HG03135 (cell line): ENCODE data around the gene FBXW5.

Experiments
- ATAC-seq: cut with Tn5 transposase; IDR thresholded peaks from one replicate; pipeline ENCODE4 v1.9.1; 2021; ENCODE audit warnings: mild to moderate bottlenecking, moderate library complexity; ENCODE audit not compliant: unreplicated experiment

The FBXW5 gene

DNA sequence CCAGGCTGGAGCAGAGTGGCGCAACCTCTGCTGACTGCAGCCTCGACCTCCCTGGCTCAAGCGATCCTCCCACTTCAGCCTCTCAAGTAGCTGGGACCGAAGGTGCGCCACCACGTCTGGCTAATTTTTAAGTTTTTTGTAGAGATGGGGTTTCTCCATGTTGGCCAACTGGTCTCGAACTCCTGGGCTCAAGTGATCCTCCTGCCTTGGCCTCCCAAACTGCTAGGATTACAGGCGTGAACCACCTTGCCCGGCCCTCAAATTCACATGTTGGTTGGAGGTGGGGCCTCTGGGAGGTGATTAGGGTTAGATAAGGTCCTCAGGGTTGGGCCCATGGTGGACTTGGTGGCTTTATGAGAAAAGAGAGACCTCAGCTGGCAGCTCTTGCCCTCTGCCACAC lies 17.6 kb upstream of the FBXW5 start:
- no peak for ATAC-seq

DNA sequence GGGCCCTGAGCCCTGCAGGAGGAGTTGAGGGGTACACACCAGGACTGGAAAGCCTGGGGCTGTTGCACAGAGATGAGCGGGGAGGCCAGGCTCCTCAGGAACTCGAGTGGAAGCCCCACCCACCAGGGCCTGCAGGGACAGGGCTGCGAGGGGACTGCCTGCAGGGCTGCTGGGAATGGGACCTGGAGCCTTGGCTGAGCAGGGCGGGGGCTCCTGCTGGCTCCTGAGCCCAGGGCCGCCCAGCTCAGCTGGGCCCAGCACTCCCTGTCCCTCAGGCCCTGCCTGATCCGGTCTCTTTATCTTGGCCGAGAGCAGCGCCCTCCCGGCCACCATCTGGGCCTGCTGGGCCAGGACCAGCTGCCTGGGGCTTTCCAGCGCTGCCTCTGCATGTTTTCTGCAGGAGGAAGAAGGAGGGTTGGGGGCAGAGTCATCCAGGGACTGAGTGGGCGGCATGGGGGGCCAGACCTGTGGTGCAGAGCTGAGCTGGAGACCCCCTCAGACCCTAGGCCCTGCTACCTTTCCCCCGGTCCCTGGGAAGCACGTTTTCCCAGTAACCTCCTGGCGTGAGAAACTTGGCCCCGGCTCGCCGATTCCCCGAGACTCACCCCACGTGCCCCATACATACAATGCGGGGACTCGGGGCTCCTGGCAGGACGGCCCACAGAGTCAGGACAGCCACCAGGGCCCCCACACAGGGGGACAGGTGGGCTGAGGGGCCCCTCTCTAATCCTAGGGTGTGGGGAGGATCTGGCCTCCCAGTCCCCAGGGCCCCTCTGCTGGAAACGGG lies 16.9 kb upstream of the FBXW5 start:
- ATAC-seq, result no peak

DNA sequence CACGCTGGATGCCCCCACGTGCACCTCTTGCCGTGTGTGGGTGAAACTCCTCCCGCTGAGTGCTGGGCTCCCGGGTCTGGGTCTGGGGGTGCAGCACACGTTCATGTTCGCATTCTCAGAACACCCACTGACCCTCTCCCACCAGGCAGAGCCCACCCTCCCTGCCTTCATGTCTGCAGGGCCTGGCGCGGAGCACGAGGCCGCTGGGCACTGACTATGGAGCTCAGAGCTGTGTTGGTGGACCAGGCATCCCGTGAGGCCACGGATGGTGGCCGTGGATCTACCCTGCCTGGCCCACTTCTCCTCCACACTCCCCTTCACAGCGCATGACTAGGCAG lies 16.4 kb upstream of the FBXW5 start:
- no peak for ATAC-seq

DNA sequence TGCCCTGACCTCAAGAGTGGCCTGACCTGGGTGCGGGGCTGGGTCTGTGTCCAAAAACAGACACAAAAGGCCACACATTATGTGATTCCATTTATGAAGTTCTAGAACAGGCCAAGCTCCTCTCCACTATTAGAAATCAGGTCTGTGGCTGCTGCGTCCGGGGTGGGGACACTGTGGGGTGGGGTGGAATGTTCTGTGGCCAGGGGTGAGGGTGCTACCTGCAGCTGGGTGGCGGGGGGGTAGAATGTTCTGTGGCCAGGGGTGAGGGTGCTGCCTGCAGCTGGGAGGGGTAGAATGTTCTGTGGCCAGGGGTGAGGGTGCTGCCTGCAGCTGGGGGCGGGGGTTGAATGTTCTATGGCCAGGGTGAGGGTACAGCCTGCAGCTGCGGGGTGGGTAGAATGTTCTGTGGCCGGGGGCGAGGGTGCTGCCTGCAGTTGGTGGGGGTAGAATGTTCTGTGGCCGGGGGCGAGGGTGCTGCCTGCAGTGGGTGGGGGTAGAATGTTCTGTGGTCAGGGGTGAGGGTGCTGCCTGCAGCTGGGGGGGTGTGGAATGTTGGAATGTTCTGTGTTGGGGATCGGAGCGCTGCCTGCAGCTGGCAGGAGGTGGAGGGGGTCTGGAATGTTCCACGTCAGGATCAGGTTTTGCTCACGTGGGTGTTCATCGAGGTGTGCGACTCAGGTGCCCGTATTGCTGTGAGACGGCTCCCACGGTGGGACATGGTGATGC lies 15.8 kb upstream of the FBXW5 start:
- ATAC-seq, result no peak

DNA sequence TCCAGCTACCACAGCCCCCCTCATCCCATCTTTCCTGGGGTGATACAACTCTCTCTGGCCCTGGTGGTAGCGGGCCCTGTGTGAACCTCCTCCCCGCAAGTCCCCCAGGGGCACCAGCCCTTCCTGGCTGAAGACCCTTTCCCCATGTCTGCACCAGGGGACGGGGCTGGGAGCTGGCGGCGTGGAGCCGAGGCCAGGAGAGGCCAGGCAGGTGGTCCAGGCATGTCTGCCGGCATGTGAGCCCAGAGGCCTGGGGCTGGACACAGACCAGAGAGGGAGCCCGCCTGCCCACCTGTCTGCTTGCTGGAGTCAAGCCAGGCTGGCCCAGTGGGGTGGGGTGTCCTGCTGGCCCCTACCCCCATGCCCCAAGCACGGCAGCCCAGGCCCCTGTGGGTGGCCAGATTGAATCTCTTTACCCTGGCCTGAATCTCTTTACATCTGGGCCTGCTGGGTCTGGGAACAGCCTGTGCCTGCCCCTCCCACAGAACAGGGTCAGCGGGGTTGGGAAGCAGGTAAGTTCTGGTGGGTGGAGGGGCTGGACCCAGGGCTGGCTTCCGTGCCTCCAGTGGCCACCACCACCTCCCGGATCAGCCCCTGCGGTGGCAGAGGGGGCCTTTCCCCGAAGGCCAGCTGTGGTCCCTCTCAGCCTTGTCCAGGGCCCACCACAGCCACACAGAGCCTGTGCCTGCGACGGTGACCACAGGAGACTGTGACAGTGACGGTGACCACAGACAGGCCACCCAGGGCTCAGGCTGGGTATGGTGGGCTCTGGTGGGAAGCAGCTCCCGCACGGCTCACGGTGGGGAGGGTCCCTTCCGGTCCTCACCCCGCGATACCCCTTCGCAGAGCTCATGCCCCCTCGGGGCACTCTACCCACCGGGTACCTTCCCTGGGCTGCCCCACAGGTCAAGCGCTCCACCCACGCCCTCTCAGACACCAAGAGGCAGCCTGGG lies 14.6 kb upstream of the FBXW5 start:
- no peak for ATAC-seq

DNA sequence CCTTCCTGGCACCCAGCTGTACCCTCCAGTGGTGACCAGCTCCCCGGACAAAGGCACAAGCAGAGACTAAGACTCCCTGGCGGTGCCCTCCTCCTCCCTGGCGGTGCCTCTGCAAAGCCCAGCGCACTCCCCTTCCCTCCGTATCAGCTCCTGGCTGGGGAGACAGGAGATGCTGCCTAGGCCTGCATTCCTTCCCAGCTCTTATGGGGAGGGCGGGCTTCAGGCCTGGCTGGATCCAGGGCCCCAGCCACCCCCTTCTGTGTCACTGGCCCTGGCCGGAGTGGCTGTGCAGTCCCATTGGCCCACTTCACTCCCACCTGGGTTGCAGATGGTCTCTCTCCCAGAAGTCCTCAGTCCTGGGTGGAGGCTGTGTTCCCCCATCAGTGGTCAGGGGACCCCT lies 13.9 kb upstream of the FBXW5 start:
- no peak for ATAC-seq

DNA sequence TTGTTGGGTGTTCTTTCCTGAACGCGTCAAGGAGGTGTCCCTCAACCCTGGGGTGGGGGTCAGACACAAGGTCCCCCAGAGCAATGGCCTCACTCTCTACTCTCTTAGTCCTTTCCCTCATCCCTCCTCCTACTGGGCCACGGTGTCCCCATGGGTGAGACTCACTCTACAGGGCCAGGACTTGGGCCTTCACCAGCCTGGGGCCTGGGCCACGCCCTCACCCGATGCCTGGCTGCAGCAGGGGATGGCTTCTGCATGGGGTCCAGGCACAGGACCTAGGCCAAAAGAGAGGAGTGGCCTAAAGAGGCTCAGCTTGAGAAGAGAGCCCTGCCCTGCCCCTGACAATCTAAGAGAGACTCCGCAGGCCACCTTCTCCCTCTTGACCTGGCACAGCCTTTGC lies 13.4 kb upstream of the FBXW5 start:
- ATAC-seq, result no peak

DNA sequence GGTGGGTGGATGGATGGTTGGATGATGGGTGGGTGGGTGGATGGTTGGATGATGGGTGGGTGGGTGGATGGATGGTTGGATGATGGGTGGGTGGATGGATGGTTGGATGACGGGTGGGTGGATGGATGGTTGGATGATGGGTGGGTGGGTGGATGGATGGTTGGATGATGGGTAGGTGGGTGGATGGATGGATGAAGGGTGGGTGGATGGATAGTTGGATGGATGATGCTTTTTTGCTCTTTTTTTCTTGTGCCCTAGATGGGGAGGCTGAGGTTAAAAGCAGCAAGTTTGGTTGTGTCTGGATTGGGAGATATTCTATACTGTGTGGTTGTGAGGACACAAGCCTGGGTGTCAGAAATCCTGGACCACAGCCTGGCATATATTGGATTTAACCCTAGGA lies 12.9 kb upstream of the FBXW5 start:
- ATAC-seq, result no peak

DNA sequence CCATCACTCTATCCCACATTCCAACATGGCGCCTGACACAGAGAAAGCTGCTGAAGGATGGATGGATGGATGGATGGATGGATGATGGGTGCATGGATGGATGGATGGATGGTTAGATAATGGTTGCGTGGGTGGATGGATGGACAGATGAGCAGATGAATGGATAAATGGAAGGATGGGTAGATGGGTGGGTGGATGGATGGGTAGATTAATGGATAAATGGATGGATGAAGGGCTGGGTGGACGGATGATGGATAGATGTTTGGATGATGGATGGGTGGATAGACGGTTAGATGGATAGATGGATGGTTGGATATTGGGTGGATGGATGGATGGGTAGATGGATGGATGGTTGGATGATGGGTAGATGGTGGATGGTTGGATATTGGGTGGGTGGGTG lies 12.1 kb upstream of the FBXW5 start:
- no peak for ATAC-seq

DNA sequence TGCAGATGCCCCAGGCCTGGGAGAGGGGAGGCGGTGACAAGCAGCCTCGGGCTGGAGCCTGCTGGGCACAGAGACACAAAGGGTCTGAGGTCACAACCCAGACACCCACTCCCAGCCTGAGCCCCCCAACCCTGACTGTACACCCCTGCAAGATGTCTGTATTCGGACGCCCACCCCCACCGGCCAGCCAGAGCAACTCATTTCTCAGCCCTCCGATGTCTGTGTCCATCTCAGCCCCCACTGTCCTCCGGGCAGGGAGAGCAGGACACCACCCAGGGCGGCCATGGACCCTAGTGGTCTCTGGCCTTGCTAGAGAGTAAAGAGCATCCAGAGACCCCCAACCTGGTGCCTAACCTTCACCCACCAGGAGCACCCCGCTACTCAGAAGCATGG lies 11.4 kb upstream of the FBXW5 start:
- no peak for ATAC-seq

DNA sequence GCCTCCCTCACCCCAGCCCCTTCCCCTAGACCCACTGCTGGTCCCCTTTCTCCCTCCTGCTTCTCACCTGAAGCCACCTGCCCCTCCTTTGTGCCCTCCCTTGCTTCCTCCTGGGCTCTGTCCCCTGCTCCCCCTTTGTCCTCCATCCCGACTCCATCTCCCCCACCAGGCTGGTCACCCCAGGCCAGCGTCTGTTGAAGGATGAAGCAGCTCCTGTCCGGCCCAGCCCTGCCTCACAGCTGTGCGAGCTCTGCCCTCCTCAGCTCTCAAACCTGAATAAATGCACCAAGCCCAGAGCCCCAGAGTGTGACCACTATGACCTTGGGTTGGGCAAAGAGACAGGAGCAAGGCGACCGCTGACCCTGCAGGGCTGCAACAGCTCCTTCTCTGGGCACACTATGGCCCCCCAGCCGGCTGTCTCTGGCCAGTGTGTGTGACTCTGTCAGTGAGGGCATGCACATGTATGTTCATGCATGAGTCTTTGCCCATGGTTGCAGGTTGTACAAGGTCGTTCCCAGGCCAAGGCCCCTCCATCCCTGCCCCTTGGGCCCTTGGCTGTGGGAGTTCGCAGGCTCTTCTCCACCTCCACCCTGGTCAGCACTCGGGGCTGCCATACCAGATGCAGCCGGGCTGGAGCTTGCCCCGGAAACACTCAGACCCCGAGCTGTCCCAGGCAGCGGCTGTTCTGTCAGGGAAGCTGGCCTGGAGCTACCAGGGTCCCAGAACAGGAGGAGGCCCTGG lies 10.8 kb upstream of the FBXW5 start:
- ATAC-seq, result no peak

DNA sequence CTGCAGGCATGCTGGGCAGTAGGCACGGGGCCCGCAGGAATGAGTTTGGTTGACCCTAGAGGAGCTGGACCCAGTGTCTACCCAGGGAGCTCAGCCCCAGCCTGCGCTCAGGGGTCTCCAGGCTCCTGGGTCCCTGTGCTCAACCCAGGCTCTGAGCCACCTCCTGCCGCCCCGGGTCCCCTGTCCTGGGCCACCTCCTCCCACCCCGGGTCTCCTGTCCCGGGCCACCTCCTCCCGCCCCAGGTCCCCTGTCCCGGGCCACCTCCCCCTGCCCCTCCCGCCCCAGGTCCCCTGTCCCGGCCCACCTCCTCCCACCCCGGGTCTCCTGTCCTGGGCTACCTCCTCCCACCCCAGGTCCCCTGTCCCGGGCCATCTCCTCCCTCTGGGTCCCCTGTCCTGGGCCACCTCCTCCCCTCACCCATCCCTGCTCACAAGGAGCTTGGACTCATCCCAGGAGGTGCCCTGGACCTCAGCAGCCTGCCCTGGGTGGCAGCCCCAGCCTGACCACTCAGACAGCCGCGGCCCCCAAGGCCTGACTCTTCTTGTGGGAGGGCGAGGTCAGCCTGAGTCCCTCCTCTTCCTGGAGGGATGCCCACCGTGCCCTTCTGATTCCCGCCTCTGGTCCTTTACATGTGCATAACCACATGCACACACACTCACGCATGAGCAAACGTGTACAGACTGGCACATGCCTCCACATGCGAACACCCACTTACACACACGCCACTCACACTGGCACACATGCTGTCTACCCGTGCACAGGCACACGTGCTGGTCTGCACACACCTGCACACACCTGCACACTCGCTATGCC lies 9.9 kb upstream of the FBXW5 start:
- ATAC-seq, result no peak

DNA sequence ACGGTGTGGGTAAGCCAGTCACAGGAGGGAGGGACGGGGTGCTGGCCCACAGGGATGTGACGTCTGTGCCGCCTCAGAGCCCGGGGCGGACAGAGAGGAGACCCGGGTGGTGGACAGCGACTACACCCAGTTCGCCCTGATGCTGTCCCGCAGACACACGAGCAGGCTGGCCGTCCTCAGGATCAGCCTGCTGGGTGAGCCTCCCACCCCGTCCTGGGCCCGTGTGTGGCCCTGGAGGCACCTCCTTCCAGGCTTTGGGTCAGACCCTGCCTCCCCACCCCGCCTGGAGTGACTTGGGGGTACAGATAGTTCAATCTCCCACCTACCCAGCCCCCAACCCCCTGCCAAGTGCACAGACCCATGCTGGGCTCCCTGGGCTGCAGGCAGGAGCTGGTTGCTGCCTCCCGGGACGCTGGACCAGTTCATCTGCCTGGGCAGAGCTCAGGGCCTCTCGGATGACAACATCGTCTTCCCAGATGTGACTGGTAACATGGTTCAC lies 9.3 kb upstream of the FBXW5 start:
- ATAC-seq, result no peak

DNA sequence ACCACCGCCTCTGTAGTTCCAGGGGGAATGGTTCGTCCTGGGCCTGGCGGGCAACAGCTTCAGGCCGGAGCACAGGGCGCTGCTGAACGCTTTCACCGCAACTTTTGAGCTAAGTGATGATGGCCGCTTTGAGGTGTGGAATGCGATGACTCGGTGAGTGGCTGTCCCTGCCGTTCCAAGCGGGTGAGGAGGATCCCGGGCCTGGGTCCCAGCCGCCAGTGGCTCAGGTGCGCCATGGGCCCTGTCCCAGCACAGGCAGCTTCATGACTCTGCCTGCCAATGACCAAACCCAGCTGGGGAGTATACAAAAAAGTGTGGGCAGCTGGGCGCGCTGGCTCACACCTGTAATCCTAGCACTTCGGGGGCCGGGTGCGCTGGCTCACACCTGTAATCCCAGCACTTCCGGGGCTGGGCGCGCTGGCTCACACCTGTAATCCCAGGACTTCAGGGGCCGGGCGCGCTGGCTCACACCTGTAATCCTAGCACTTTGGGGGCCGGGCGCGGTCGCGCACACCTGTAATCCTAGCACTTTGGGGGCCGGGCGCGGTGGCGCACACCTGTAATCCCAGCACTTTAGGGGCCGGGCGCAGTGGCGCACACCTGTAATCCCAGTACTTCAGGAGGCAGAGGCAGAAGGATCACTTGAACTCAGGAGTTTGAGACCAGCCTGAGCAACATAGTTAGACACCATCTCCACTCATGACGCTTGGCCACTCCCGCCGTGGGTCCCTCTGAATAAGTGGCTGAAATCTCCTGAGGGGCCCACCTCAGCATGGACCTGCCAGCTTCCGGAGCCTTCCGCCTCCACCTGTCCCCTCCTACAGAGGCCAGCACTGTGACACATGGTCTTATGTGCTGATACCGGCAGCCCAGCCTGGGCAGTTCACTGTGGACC lies 8.6 kb upstream of the FBXW5 start:
- ATAC-seq, result no peak

DNA sequence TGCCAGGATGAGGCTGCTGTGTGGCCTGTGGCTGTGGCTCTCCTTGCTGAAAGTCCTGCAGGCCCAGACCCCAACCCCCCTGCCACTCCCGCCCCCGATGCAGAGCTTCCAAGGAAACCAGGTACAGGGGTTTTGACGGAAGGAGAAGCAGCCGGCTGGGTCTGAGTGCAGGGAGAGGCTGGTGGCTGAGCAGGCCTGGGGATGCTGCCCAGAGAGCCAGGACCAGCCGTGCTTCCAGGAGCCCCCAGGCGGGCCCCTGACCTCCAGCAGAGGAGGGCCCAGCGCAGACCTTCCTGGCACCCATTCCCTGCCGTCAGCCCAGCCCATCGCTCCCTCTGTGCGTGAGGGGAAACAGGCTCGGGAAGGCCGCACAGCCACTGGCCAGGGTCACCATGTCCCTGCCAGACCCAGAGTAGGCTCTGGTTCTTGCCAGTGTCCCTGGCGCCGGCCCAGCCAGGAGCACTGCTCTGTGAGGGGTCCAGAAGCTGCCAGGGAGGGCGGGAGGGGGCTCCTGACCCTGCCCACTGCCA lies 7.8 kb upstream of the FBXW5 start:
- no peak for ATAC-seq

DNA sequence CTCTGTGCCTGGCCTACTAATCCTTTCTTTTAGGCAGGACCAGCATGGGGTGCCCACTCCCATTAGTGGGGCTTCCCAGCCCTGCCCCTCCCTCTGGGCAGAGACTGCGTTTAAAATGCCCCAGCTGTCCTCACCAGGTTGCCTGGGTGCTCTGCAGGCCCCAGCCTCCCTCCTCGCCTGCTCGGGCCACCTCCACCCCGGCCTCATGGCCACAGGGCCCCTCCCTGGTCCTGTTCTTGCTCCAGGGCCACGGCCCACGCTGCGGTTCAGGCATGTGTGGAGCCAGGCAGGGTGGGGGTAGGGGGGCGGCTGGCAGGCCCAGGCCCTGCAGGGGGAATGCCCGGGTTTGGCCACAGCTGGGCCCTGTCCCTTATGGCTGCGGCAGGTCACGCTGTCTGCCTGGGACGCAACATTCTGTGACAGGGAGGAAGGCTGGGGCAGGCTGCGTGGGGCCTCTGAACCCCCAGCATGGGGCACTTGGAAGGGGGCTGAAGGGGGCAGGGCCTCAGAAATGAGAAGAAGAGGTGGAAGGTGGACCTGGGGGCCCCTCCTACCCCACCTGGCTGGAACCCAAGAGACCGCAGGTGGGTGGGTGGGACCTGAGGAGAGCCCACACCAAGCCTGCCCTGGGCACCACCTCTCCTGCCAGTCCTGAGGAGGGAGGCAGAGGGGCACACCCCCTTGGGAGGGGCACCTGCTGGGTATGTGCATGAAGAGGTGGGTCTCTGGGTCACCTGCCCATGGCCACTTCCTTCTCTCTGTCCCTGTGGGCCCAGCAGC lies 7.2 kb upstream of the FBXW5 start, which contains the start of gene LCN12:
Gene LCN12 (plus strand): TSS at position 733 of the 780 bp plus-strand sequence. CDS start 55 bp downstream, outside the sequence.
- no peak for ATAC-seq

DNA sequence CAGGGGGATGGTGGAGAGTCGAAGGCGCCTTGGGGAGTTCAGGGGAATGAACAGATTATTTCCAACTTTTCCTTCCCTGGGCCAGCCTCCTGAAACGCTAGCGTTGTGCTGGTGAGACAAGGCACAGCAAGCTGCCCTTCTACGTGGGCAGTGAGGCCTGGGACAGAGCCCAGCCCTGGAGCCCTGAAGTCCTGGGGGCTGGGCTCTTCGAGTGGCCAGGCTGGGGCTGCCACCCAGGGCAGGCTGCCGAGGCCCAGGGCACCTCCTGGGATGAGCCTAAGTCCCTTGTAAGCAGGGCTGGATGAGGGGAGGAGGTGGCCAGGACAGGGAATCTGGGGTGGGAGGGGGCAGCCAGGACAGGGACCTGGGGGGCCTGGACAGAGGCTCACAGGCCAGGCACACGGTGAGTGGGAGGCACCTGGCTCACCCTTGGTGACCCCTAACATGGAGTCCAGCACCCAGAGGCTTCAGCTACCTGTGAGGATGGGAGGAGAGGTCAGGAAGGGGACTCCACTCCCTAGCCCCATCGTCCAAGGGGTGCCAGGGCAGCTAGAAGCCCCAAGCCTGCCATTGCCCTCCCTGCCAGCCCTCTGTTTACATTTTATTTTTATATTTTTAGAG lies 6.2 kb upstream of the FBXW5 start:
- ATAC-seq, result no peak
